Right kidney (tissue), 1 donor: ENCODE data around the gene MRAS.
"Not testable (repeated sequence)": the region's sequence is repeated elsewhere in the genome, so short reads cannot be mapped to it uniquely, and the experiment has no call there.

ENCODE experiments used
- DNase-seq: peaks from one replicate; pipeline ENCODE4 v3.0.0-alpha.2; 2016

MRAS gene

DNA sequence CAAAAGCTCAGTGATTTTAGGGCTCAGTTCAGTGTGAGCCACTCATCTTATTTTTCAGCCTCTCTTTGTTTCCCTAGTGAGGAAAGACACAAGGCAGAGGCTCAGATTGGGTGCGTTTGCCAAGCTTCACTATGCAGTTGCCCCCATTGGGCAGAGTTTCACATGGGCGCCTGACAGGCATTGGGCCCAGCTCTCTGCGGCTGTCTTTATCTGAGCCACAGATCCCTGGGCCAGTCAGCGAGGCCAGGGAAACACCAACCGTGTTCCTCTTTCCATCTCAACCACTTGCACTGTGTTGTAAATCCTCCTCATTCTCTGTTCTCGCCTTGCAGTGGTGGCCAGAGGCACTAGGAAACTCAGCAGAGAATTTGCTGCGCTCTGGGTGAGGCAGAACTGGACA, 96.9 kb downstream of the MRAS start:
- DNase-seq, result no peak

DNA sequence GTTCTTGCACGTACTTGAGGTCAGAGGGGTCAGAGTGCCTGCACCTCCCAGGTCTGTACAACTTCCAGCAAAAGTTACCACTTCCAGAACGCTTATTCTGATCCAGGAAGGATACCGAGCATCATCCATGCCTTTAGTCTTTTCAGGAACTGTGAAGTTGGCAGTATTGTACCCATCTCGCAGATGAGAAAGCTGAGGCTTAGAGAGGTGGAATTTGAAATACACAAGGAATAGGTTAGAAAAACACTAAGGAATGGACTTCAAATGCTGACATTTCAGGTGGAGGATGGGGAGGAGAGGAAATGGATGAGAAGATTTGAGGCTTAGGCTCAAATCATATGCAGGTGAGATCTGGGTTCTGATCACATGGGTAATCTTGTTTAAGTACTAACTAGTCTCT, 97.3 kb downstream of the MRAS start:
- DNase-seq, result no peak

DNA sequence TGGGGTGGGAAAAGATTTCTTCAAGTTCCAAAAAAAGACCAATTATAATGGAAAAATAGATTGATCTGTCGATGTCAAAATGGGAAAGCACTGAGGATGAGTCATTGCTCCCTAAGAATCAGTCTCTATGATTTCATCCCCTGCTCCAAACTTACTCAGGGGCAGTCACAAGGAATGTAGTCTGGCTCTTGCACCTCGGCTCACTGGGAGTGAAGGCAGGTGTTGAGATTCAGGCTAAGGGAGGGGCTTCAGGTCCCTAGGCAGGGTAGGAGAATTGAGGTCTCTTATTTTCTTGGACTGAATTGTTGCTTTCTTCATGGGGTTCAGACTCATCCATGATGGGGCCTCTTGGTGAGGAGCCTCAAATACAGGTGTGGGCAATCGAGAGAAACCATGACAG, 100.3 kb downstream of the MRAS start:
- DNase-seq, result no peak

DNA sequence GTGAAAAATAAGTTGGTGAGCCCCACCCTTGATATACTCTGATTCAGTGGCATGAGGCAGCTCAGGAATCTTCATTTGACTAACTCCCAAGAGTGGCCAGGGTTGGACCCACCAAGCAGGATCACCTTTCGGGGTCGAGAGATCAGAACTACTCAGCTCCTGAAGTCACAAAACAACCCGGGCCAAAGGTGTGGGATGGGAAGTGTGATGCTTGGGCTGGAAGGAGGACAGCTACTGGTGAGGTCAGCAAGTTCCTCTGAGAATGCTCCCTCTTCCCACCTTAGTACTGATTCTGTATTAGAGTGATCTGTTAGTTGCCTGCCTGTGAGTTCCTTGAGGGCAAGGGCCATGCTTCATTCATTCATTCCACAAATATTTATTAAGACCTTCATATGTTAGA, 101.1 kb downstream of the MRAS start:
- no peak for DNase-seq

DNA sequence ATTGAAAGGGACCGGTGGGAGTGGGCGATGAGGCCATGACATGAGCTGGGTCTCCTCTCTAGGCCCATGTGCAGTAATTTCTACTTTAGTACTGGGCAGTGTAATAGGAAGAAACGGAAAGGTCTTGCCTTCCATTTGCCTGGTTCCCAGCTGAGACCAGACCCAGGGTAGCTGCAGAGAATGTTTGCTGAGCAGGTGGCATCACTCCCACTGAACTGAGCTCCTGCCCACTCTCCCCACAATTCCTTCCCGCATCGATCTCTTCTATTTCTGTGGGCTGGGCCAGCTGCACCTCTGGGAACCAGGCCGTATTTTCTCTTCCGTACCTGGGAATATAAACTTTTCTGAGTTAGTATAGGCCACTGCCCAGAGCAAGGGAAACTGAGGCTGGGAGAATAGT, 101.8 kb downstream of the MRAS start:
- no peak for DNase-seq

DNA sequence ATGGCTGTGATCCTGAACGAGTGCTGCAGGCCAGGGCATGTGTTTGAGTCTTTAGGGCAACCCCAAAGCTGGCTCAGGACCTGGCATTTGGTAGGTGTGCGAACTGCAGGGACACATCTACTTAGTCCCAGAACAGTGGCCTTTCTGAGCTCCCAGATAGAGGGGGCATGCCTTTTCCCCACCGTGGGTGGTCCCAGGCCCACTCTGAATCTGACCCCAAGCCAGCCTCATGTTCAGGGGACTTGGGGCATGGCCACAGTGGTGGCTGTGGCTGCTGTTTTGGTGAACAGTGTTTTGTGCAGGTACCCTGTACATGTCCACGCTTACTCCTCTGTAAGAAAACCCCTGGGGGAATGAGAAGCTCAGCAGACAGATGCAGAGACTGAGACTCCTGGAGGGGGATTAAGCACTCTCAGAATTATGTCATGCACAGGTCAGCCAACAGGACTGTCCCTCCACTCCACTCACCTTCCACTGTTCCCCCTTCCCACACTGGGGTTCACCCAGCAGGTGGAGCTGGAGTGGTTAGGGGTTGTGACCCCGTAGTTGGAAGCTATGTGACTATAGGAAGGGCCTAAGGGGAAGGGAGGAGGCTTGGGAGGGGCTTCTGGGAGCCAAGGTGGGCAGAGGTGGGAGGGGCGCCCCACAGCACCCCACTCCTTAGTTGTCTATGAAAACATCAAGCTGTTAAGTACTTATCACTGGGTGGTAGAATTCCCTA, 102.5 kb downstream of the MRAS start:
- DNase-seq, result no peak

DNA sequence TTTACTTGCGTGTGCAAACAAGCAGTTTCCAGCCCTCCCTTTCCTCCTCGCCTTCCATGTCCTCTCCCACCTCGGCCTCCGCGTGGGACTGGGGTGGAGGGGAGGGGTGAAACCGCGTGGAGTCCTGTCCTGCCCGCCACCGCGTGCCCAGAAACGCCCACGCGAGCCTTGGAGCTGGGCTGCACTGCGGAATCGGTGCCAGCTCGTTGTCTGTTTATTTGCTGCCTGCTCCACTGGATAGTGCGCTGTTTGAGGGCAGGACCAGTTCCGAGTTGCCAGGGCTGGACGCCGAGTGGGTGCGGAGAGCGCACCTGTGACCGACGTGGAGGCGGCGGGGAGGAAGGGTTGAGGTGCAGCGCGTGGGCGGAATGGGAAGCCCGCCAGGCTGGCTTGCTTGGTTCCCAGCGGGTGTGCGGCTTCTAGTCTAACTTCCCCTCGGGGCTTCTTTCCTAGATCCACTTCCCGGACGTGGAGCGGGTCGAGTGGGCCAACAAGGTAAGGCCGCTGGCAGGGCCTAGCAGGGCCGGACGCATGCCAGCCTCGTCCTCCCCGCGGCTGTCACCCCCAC, 103.3 kb downstream of the MRAS start:
- no peak for DNase-seq

DNA sequence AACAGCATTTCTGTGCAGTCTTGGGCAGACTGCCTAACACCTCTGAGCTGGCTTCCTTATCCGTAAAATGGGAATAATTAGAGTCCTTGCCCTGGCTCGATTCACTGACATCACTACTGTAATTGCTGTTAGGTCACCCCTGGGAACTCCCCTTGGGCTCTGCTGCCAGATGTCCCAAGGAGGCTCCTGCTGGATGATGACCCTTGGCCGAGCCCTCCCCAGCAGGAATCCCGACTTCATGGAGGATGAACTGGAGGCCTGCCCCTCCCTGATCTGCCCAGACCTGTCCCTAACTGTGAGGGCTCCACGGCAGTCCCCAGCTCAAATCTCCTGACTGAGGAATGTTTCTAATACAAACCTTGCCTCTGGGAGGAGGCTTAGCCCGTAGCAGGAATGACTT, 104.1 kb downstream of the MRAS start:
- DNase-seq, result no peak

DNA sequence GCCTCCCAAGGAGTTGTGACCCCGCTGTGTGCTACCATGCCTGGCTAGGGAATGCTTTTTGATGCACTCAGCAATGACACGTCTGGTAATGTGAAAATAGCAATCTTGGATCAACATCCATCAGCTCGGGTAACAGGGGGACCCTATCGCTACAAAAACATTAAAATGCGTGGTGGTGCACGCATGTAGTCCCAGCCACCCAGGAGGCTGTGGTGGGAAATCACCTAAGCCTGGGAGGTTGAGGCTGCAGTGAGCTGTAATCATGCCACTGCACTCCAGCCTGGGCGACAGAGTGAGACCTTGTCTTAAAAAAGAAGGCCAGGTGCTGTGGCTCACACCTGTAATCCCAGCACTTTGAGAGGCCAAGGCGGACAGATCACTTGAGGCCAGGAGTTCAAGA, 105.6 kb downstream of the MRAS start:
- not testable (repeated sequence) for DNase-seq
